Stimulated activated CD8-positive, alpha-beta memory T cell treated with anti-CD3 and anti-CD28 coated beads, Interleukin-7, amount 100 ng/mL, for 48 hours (primary cell): ENCODE data around the gene RAET1G.
A peak's percentile ranks its signal among the peaks of the same experiment; 100 is the strongest.
"Not testable (repeated sequence)": the region's sequence is repeated elsewhere in the genome, so short reads cannot be mapped to it uniquely, and the experiment has no call there.

Source experiments
- DNase-seq, 2 donors: peaks; one replicate each; pipeline ENCODE4 v3.0.0-alpha.2; 2020; ENCODE audit warnings: low read depth in 1 of 2; ENCODE audit errors: extremely low read depth in 1 of 2

Gene RAET1G

DNA sequence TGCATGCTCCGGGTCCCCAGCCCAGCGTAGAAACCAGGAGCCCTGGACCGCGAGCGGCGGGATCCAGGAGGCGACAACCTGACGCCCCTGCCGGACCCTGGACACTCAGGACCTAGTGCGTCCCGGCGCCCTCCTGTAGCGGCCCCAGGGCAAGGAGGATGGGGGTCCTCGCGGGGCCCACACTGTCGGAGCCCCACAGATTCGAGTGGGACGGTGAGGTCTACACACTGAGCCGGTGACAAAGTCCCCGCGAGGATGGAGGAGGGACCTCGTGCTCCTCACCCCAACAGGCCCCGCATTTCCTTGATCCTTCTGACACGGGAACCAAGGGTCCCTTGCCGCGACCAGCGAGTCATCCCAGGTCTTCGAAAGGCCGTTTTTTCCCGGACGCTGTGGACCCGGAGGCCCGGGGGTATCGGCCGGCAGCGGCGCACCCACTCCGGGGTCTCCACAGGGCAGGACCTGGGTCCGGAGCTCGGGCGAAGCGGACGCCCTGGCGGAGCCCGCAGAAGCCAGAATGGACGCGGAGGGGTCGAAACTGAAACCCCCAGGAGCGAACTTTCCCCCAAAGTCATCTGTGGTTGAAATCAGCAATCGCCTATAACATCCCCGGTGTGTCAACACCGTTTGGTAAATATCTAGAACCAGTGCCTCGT is 31.5 kb upstream of the RAET1G start:
- DNase-seq = not testable (repeated sequence)

DNA sequence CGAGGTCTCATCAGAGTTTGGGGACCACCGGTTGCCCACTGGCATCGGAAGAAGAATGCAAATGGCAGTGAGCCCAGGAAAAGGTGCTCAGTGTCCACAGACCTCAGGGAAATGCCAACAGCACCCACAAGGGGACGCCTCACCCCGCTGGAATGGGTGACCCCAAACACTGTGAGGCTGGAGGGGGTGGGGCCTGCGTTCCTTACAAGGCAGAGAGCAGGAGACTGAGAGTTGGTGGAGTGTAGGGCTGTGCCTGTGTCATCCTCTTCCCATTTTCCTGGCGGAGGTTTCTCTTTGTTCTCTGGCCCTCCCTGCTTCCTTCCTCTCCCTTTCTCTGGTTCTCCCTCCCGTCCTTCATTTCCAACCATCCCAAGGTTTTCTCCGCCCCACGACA is 31.0 kb upstream of the RAET1G start:
- DNase-seq = not testable (repeated sequence)

DNA sequence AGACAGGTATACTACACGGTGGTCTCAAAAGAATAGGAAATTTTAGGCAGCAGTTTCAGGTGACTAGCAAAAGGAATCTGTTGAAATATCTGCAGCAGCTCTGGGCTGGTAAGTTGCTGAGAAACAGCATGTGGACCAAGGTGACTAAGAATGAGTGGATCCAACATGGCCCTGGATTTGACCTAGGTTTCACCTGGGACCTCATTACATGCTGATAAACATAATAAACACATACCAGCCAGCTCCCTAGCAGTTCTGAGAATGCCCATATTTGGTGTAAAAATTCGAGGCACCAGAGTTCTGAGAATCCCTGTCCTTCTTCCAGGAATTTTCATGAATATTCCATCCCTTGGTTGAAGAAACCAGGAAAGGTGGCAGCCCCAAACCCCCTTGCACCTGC is 30.5 kb upstream of the RAET1G start:
- not testable (repeated sequence) for DNase-seq

DNA sequence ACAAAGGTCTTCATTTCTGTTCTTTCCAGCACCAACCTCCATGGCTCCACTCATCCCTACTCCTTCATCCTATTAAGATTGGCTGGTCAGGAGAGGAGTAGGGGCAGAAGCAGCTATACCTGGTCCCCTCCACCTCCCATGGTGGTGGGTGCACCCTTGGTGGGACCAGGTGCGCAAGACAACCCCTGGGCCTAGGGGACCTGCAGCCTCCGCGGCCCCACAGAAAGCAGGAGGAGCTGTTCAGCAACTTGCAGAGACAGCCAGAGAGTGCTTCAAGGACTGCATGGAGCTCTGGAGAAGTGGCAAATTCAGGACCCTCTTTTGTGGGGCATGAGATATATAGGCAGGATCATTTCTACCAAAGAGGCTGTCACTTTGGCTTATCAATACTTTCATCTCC is 28.7 kb upstream of the RAET1G start:
- no peak for DNase-seq

DNA sequence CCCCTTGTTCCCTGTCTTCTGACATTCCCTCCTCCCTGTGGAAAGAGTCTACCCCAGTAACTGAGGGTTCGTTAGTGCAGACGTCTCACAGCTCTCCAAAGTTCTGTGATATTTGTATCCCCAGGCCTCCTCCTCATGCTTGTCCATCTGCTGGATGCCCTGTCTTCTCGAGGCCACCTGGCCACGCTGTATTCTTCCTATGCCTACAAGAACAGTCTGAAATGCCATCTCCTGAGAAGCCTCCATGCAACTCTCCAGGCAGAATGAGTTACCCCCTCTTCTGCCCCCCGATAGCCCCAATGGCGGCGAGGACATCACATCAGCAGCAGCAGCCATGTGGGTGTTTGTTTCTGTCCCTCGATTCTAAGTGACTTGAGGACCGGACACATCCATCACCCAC is 28.2 kb upstream of the RAET1G start:
- DNase-seq = no peak

DNA sequence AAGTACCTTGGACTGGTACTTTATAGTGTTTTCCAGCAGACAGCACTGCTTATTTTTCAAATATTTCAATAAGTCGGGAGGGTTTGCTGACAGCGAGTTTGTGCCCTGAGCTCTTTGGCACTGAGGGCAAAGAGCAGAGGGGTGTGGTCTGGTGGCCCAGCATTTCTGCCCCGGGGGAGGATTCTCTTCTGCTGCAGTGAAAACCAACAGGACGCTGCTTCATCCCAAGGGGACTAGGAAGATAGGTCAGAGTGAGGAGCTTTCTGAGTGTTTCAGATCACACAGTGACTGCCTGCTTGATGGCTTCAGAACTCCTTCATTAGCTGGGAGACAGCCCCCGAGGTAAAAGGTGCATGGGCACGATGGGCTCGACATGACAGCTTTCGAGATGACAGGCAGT is 27.5 kb upstream of the RAET1G start:
- DNase-seq = no peak

DNA sequence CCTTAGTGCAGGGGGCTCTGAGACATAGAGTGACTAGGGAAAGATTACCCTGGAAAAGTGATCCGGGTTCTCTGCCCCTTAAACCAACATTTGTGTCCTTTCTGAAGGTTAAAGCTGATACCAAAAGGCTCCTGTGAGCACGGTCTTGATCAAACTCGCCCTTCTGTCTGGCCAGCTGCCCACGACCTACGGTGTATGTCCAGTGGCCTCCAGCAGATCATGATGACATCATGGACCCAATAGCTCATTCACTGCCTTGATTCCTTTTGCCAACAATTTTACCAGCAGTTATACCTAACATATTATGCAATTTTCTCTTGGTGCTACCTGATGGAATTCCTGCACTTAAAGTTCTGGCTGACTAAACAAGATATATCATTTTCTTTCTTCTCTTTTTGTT is 25.7 kb upstream of the RAET1G start:
- no peak for DNase-seq

DNA sequence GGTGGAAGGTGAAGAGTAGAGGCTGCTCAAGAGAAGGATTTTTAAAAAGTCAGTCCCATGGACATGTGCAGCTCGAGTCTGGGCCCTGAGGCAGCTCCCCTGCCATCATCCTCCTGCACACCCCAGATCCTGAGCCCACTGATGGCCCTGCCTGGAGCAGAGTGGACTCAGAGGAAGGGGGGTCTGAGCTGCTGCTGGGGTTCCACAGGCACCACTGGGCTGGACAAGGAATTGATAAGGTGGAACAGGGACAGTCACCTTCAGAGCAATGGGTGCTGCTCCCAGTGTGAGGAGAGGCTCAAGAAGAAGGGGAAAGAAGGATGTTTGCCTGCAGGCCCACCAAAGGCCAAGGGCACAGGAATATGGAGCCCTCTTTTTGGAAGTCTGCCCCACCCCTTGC is 25.1 kb upstream of the RAET1G start:
- no peak for DNase-seq

DNA sequence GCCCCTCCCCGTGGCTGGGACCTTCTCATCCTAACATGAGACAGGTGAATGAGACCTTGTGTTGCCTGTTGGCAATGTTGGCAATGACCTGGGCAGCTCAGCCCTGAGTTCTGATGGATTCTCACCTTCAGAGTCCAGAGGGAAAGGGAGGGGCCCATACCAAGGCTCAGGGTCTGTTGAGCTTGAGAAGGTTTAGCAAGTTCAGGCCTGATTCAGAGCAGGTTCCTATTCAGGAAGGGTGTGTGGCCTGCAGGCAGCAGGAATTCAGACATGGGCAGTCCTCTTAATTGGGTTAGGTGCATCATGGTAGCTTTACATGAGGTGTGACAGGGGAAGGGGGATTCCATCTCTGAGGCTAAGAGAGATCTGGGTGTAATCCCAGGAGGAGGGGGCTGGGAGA is 24.6 kb upstream of the RAET1G start:
- DNase-seq = not testable (repeated sequence)

DNA sequence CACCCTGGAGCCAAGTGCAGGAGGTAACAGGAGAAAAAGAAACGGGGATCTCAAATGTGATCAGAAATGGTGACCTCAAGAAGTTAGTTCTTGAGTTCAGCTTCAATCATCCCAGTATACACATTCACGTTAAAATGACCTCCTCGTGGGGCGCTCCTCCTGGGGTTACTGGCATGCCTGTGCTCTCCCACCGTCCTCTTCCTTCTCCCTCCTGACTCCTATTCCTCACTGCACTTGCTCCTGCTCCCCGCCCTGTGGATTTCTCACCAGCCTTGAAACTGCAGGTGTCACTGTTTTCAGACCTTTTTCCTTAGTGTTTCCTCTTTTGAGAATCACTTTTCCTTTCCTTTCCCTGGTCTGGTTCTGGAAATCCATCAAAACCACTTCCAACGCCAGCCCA is 23.7 kb upstream of the RAET1G start:
- not testable (repeated sequence) for DNase-seq

DNA sequence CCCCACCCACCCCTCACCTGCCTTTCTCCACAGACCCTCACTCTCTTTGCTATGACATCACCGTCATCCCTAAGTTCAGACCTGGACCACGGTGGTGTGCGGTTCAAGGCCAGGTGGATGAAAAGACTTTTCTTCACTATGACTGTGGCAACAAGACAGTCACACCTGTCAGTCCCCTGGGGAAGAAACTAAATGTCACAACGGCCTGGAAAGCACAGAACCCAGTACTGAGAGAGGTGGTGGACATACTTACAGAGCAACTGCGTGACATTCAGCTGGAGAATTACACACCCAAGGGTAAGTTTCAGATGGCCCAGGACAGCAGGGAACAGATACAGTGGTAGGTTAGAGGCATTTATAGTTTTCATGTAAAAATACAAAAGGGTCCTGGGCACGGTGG is 22.4 kb upstream of the RAET1G start:
- not testable (repeated sequence) for DNase-seq

DNA sequence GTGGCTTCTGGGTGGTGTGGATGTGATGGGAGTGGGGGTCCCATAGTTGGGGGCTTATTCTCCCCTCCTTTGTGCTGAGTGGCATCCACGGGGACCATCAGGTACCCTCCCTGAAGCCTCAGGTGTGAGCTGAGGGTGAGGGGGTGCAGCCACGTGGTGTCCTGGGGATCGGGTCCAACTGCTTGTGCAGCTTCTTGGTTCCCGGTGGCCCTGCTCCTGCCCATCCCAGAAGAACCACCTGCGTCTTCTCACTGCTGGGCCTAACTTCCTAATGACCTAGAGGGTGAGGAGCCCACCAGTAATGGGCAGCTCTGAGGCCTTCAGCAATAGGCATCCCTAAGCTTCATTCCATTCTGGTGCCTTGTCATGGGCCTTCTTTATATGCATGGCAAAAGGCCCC is 20.4 kb upstream of the RAET1G start:
- not testable (repeated sequence) for DNase-seq

DNA sequence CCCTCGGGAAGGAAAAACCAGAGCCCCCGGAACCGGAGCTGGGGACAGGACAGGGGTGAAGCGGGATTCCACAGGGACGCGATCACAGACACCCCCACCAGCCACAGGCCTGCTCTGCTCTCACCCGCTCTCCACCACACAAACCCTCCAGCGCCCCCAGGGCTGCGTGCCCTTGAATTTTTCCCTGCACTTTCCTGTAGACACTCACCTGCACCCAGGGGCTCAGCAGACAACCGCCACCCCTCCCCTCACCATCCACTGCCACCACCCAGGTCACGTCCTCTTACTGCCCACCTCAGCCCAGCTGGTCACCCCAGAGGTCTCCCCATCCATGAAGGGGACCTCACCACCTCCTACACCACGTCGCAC is 19.5 kb upstream of the RAET1G start:
- no peak for DNase-seq

DNA sequence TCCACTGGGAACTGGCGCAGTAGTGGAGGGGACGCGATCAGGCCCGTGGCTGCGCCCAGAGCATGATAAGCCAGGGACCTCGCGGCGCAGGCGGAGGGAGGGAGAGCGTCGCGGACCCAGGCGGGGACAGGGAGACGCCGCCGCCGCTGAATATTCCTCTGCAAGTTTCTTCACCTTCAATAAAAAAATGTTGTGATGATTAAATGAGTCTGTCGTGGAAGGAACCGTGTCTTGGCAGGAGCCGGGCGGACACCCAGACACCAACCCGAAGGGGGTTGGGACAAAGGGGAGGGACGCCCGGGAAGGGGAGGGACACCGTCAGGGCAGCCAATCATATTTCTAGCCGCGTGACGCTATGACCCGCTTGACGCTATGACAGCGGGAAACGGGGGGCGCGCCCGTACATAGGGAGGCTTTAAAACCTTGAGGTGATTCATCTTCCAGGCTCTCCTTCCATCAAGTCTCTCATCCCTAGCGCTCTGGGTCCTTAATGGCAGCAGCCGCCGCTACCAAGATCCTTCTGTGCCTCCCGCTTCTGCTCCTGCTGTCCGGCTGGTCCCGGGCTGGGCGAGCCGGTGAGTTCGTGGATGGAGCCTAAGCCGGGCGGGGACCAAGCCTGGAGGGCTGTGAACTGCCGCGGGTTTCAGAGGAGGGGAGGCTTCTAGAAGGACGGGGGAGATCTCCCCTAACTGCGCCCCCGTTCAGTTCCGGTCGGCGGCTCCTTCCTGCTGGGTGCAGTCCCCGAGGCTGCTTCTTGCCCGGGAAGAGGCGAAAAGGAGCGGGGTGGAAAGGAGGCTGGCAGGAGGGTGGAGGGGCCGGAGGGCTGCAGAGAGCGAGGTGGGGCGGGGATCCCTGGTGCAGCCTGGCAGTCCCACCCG is 18.9 kb upstream of the RAET1G start, which contains the start of gene ULBP2:
TSS of gene ULBP2 (plus strand) at position 432 of the 878 bp plus-strand sequence. CDS start at position 491, 59 bp downstream.
- DNase-seq = peak; percentile 67 to 87

DNA sequence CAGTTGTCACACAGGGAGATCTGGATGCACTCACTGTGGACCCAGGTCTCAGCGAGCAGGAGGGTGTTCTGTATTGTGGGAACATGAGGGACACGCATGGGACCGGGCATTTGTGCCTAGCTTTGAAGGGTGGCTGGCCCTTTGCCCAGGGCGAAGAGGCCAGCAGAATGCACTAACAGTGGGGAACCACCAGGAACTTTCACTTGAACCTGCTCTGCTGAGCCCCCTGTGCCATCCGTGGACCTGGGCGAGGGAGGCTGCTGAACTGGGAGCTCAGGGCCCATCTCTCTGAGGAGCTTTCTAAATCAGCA is 17.7 kb upstream of the RAET1G start:
- no peak for DNase-seq

DNA sequence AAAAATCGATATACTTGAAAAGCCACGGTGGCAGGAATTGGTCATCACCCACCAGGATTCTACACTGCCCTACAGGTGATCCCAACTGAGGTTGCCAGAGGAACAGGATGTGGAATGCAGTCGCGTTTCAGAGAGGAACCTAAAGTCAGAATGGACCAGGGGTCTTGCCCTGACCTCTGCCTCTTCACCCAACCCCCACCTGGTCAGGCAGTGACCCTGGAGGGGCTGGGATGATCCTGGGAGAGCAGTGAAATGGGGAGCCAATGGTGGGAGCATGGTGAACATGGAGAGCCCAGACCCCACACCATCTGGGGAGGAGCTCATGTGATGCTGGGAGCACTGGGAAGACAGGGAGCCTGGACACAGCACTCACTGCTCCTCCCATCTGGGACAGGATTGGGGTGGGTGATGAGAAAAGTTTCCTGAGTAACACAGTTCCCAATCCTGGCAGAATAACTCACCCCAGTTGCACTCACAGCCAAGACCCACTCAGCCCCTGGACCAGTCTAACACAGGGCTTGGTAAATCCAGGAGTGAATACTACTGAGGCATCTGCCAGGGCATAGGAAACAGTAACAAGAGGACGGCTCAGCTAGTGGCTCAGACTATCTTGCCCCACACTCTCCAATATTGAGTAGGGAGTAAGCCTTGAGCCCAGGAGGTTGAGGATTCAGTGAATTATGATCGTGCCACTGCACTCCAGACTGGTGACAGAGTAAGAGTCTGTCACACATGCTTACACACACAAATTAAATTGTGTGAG is 17.2 kb upstream of the RAET1G start:
- no peak for DNase-seq

DNA sequence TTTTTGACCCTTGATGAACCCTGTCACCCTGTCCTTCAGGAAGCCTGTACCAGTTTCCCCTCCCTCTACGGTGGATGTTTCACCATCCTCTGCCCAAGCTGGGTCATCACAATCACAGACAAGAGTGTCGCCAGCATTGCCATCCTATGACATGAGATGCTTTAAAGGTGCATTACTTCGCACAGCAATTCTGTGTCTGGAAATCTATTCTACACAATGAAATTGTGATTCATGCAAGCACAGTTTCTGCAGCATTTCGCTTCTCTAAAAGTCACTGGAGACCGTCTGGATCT is 16.4 kb upstream of the RAET1G start:
- no peak for DNase-seq

DNA sequence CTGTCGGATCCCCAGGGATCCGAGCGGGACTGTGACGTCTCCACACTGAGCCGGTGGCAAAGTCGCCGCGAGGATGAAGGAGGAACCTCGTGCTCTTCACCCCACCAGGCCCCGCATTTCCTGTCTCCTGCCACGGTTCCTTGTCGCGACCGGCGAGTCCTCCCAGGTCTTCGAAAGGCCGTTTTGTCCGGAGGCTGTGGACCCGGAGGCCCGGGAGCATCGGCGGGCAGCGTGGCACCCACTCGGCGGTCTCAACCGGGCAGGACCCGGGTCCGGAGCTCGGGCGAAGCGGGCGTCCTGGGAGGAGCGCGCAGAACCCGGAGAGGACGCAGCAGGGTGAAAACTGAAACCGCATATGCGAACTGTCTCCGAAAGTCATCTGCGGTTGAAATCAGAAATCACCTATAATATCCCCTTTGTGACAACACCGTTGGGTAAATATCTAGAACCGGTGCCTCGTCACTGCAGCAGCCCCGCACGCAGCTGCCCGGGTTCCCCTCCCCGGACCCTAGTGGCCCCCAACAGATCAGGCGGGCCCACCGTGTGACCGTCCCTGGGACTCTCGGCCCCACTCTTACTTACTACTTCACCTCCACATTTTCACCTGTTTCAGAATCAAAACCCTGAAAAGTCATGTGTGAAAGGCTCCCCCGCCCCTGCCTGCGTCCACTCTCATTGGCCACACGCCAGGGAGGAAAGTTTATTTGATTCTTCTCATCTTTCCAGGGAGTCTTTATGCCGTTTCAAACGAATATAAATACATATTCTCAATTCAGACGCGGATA is 15.8 kb upstream of the RAET1G start:
- no peak for DNase-seq

DNA sequence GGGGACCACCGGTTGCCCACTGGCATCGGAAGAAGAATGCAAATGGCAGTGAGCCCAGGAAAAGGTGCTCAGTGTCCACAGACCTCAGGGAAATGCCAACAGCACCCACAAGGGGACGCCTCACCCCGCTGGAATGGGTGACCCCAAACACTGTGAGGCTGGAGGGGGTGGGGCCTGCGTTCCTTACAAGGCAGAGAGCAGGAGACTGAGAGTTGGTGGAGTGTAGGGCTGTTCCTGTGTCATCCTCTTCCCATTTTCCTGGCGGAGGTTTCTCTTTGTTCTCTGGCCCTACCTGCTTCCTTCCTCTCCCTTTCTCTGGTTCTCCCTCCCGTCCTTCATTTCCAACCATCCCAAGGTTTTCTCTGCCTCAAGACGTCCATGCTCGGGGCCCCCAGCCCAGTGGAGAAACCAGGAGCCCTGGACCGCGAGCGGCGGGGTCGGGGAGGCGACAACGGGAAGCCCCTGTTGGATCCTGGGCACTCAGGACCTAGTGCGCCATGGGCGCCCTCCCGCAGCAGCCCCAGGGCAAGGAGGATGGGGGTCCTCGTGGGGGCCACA is 15.2 kb upstream of the RAET1G start:
- DNase-seq = not testable (repeated sequence)

DNA sequence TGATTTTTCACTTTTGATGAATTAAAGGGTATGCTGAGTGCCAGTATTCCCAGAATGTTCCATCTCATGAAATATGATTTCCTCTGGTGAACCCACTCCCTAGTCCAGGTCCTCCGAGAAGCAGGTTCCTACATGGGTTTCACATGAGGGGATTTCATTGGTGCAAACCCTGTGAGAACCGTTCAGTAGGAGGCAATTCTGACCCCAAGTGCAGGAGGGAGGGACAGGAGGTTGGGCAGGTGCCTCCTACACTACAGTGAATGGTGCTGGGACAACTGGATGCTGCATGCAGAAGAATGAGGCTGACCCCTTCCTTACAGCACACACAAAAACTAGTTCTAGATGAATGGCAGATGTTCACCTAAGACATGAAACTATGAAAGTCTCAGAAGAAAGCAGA is 13.8 kb upstream of the RAET1G start:
- no peak for DNase-seq

DNA sequence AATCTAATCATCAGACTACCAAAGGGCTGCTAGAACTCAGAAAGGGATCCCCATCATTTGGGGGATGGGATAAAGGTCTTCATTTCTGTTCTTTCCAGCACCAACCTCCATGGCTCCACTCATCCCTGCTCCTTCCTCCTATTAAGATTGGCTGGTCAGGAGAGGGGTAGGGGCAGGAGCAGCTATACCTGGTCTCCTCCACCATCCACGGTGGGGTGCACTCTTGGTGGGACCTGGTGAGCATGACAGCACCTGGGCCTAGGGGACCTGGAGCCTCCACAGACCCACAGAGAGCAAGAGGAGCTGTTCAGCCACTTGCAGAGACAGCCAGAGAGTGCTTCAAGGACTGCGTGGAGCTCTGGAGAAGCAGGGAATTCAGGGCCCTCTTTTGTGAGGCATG is 12.7 kb upstream of the RAET1G start:
- no peak for DNase-seq
